Vagina (tissue), 2 donors: ENCODE measurements around the gene GSK3A.

ENCODE experiments used
- CTCF ChIP-seq, 3 experiments: fragments of 450-650 bp in 2 of 3; fragments of 200-600 bp in 1 of 3; sonication (generic) in 1 of 3; IDR thresholded peaks; one replicate each; pipeline ENCODE4 v1.5.1; 2017 to 2019; ENCODE audit warnings: antibody characterized with exemption in 3 of 3, mild to moderate bottlenecking in 2 of 3, moderate library complexity in 2 of 3
- POLR2A ChIP-seq, 2 donors: fragments of 450-650 bp; IDR thresholded peaks; one replicate each; pipeline ENCODE4 v1.6.1; 2017; ENCODE audit warnings: antibody characterized with exemption in 2 of 2, mild to moderate bottlenecking in 2 of 2, moderate library complexity in 2 of 2
- POLR2AphosphoS5 ChIP-seq, 2 donors: sonication (generic); formaldehyde crosslinking; IDR thresholded peaks; one replicate each; pipeline ENCODE4 v1.9.0; 2017; ENCODE audit warnings: antibody characterized with exemption in 2 of 2, mild to moderate bottlenecking in 2 of 2, low read depth in 1 of 2; ENCODE audit not compliant: insufficient read depth in 1 of 2

- peak; percentile 39 to 85 for TF ChIP-seq POLR2A (IDR thresholded peaks at IDR 0.05)
- TF ChIP-seq POLR2AphosphoS5 (IDR thresholded peaks at IDR 0.05; ENCODE audit: insufficient read depth in 1 of 2, low read depth in 1 of 2), result peak in 1 of 2 donors; percentile 96
- TF ChIP-seq CTCF (IDR thresholded peaks at IDR 0.05), result peak in 1 of 3 experiments; percentile 21
Measured at GRCh38 chr19:42283188-42284065, 41.0 kb upstream of the GSK3A start.
